ENCODE results near the gene LRRC10B.

LRRC10B gene

DNA sequence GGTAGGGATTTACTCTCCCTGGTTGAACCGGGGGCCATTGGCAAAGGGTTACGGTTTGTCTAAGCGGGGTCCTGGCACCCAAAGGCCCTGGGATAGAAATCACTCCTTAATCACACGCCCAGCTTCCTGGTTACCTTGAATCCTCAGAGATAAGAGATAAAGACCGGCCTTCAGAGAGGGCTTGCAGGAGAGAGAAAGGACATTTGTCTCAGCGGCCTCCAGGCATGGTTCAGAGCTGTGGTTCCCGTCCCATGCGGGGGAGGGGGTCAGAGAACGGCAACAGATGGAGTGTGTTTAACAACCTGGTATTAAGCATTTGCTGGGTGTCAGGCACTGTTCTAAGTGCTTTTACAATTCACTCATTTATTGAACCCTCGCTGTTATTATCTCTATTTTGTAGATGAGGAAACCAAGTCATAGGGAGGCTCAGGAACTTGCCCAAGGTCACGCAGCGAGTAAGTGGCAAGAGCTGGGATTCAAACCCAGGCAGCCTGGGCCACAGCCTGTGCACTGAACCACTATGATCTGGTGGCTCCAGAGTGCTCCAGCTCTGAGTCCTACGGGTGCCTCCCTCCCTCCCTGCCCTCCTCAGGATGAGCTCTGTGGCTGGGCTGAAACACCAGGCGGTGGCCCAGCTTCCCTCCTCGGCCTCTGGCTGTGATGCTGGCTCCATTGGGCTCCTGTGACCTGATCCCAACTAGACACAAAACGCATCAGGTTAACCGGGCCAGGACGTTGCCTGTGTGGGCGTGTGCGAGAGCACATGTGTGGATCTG, 18.6 kb downstream of the LRRC10B start:
- DNase-seq (ENCODE audit: insufficient read length, low spot score) (no peak), FAIRE-seq (no peak)

DNA sequence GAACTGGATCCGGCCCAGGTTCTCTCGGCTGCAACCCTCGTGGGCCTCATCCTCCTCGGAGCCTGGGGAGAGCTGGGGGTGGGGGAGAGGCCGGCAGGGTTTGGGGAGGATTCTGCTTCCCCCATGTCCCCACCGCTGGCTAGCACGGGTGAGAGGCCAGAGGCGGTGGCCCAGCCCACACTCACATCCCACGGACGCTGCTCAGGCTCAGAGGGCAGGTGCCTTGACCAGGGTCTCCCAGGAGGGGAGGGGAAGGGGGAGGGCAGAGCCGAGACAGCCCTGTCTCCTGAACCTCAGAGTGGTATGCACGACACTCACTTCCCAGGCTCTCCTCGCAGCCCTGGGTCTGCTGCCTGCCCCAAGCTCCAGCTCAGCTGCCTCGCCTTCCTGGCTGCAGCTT, 19.6 kb downstream of the LRRC10B start:
- FAIRE-seq (no peak), DNase-seq (ENCODE audit: insufficient read length, low spot score) (no peak)

DNA sequence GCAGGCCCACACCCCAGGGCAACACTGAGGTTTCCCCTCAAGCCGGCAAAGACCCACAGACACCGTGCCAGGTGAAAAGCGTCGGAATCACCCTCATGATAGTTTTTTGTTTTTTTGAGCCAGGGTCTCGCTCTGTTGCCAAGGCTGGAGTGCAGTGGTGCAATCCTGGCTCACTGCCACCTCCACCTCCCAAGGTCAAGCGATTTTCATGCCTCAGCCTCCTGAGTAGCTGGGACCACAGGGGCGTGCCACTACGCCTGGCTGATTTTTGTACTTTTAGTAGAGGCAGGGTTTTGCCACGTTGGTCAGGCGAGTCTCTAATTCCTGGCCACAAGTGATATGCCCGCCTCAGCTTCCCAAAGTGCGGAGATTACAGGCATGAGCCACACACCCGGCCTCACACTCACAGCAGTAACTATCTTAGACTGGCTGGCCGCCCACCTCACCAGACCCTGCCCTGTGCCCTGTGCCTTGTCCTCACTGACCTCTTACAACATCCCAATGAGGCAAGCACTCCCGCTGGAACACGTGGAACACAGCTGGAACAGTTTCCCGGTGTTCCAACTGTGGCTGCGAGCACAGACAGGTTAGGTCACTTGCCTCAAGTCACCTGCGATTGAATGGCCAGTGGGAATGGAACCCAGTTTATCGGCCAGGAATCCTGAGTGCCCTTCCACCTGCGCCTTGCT, 21.1 kb downstream of the LRRC10B start:
- FAIRE-seq (no peak), DNase-seq (ENCODE audit: insufficient read length, low spot score) (no peak)

DNA sequence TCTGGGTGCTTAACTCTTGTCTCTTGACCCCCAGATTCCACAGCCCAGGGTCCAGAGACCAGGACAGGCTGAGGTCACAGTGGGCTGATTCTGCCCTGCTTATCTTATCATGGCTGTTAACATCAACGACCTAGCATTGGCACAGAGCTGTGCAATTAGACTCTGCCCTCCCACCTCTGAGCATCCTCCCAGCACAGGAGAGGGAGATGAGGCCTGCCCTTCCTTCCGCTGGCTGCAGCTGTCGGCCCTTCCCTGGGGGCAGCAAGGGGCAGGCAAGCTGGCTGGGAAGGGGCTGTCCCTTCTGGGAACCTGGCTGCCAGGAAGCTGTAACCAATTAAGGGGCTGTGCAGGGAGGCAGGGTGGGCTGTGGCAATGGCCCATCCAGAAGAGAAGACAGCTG, 22.5 kb downstream of the LRRC10B start:
- DNase-seq (ENCODE audit: insufficient read length, low spot score) (no peak), FAIRE-seq (no peak)

DNA sequence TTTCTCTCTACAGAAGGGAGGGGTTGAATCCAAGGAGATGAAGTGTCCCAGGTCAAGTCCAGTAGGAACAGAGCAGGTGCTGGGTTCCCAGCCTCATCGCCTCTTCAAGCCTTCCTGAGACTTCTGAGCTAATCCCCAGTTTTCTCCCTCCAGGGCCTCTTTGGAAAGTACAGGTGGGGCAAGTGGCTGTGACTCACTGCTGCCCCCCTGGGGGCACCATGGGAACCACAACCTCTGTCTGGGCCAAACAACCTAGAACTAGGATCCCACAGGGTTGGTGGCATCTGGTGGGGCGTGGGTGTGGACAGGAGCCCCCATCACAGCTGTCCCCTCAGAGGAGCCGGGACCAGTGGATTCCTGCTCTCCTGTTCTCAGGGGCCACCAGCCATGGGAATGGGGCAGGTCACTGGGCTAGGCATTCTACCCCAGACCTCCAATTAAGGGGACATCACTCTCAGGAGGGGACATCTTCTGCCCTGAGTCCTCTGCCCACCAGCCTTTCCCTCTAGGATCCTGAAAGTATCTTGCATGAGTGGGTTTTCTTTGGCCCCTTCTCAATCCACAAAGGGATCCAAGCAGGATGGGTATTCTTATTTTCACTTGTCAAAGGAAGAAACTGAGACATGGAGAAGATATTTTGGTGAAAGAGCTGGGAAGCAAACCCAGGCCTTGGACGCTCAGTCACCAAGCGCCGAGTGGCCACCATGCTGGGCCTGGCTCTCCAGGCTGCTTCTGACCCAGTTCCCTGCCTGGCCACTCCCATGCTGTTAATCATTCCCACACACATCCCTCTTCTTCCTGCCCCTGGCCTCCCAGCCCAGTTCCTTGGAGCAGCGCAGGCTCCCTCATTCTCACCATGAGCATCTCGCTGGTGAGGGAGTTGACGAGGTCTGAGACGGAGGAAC, 23.8 kb downstream of the LRRC10B start:
- DNase-seq (ENCODE audit: insufficient read length, low spot score) (peak; percentile 82), FAIRE-seq (no peak)

DNA sequence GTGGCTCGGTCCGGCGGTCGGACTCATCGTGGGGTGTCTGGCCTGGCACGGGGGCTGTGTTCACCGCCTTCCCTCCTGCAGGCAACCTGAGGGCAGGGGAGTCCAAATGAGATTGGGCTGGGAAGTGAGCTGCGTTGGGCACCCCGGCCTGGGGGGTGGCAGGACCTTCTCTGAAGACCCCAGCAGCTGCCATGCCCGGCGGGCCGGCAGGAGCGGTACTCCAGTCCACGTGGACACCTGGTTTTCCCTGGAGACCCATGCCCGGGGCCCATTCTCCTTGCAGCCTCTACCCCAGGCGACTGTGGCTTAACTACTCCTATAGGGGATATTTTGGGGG, 24.5 kb downstream of the LRRC10B start:
- FAIRE-seq (no peak), DNase-seq (ENCODE audit: insufficient read length, low spot score) (no peak)

DNA sequence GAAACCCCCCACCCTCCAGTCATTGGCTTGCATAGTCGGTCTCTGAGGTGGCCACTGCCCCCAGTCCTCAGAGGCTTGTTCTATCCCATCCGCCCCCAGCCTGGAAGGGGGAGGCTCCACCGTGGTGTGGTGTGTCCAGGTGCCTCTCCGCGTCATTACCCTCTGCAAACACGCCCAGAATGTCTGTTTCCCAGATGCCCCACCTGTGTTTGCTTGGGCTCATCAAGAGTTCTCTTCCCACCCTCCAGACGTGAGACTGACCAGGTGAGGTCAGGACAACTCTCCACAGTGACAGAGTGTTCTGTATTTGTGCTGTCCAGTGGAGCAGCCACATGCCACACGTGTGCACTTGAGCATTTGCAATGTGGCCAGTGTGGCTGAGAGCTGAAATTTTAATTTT, 24.9 kb downstream of the LRRC10B start:
- FAIRE-seq = no peak
- DNase-seq (ENCODE audit: insufficient read length, low spot score) = no peak

DNA sequence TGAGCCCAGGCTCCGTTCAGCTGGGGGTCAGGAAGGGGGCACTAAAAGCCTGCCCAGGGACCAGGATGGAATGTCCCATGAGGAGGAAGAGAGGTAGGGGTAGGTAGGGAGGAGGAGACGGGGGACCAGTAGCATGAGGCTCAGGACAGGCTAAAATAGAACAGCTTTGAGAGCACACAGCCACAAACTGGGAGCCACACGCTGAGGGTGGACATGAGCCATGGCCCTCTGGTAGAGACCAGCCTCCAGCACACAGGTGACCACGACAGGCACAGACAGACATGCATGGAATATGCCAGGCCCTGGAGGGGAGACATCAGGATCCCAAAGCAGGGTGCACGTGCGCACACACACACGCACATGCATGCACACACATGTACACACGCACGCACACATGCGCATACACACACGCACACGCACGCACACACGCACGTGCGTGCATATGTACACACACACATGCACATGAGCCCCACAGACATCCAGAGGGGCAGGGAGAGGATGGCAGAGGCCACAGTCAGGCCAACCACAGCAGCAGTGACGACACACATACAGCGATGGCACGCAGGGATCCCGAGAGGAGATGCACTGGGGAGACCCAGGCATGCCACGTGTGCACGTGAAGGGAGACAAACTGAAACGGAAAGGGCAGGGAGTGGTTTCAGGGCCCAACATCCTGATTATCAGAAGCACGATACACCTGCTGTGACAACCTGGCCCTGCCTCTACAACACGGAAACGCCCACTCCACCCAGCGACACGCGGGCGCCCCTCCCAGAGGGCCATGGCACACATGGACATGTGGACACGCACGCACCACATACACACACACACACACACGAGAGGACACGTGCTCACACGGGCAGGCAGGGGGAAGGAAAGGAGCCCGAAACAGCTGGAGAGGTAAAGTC, 25.7 kb downstream of the LRRC10B start:
- DNase-seq (ENCODE audit: insufficient read length, low spot score) = no peak

DNA sequence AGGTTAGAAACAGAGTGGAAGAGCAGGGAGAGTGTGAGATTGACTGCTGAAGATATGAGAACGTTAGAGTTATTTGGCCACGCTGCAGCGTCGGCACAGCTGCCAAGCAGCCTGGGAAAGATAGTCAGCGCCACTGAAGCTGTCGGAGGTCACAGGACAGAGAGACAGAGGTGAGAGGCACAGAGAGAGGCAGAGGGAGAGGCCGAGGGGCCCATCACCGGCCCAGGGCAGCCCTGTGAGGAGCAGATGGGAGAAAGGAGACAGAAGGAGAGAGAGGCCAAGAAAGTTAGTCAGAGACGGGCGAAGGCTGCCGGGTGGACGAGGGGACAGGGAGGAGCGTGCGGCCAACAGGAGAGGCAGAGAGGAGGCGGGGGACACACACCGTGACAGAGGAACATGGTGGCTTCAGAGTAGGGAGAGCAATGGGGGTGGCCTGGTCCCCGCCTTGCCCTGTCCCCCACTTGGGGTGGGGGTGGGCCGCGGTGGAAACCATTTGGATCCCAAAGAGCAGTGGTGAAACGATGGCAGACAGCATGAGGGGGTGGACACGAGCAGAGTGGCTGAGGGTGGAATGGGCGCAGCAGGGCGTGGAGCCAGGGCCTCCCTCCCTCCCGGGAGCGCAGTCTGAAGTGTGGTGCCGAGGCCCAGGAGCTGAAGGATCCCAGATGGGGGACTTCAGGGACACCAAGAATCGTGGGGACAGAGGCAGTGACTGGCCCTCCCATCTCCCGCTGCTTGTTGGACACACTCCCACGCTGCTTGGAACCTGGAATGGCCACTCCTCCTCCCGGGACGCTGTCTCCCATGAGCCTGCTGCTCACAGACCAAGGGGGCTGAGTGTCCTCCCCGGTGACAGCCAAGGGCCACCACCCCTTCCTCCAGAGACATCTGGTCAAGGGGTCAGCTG, 26.6 kb downstream of the LRRC10B start:
- FAIRE-seq (no peak), DNase-seq (ENCODE audit: insufficient read length, low spot score) (no peak)

More for the DNA sequence above, 25.7 kb downstream of the LRRC10B start:
- FAIRE-seq = no peak

DNA sequence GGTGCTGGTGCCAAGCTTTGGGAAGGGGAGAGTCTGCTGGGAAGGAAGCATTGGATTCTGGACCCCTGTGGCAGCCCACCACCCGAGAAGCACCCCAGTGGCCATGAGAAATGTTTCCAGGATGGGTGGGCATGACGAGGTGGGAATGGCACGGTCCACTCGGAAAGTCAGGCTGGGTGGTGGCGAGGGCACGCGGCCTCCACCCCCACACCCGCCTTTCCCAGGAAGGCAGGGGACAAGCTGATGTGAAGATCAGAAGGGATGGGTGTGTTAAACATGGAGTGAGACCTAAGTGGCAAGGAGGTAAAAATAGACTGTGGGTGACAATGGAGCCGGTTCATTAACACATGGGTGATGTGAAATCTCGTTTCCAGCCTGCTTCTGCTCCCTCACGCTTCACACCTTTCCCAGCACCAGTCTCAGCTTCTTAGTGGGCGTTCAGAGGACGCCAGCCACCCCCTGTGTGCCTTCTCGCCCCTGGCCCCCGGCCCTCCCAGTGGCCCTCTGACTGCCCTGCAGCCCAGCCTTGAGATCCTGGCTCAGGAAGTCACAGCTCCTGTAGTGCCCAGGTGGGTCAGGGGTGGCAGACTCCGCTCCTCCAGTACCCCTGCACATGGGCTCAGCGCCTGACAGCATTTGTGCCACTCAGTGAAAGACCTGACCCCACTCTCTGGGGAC, 27.6 kb downstream of the LRRC10B start:
- FAIRE-seq (no peak), DNase-seq (ENCODE audit: insufficient read length, low spot score) (no peak)

DNA sequence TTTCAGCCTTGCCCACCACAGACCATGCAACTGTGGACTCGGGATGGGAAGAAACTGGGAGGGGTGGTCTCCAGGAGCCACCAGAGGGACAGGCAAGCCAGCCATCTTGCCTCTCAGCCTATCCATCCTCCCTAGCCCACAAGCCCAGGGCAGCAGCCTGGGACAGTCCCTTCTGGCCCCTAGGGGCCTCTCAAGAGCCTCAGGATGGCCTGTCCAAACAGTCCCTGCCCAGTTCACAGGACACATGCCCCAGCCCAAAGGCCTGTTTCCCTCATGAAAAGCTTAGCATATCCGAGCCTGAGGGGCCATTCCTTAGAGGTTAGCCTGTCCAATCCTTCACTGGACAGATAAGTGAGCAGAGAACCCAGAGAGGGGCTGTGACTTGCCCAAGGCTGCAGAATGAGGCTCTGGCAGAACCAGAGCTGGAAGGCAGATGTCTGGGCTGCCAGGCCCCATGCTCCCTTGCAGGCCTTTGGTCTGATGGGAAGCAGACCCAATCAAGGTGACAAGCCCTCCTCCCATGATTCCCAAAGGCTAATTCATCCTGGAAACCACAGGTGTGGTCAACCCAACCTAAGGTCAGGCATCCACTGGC, 28.2 kb downstream of the LRRC10B start:
- DNase-seq (ENCODE audit: insufficient read length, low spot score) (no peak), FAIRE-seq (no peak)

DNA sequence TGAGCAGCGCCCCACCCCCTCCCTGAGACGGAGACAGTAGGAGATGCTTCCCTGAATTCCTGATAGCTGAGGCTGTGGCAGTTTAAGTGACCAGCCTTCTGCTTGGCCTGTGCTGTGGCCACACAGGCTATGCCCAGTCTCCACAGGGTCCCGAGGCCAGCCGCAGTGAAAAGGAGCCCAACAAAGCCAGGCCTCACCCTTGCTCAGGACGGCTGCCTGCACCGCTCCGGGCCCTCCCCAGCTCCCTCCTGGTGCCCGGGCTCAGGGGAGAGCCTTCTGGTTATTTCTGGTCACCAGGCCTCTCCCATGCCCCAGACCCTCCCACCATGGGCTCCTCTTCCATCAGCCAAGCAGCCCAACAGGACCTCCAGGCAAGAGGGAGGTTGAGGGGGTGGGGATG, 28.8 kb downstream of the LRRC10B start:
- no peak for DNase-seq (ENCODE audit: insufficient read length, low spot score)
- no peak for FAIRE-seq

DNA sequence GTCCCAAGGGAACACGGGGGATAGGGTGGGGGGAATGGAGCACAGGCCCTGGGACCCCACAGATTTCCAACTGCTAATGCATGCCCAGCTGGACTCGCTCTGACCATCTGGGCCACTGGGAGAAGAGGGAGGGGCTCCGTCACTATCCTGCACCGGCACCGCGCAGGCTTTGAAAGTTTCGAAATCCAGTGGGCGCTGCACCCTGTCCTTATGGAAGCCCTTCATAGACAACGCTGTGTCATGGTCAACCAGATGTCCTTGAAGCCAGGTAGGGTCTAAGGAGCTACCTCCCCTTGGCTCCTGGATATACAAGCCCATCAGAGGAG, 30.1 kb downstream of the LRRC10B start:
- DNase-seq (ENCODE audit: insufficient read length, low spot score) (no peak), FAIRE-seq (no peak)

DNA sequence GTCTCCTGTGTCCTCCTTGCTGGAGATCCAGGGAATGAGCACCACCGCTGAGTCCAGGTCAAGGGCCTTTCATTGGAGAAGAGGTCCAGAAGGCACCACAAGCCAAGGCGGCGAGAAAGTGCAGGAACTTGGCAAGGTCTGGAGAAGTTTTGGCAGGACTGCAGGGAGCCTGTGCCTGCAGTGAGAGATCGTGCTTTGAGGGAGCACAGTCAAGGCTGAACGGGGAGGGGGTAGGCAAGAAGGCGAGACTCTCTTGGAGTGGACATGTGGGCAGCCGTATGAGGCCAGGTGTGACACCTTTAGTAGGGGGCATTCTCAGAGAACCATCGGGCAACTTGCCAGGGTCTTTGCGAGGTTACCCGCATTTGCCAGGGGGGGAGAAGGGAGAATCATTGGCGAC, 30.5 kb downstream of the LRRC10B start:
- FAIRE-seq = no peak
- no peak for DNase-seq (ENCODE audit: insufficient read length, low spot score)

DNA sequence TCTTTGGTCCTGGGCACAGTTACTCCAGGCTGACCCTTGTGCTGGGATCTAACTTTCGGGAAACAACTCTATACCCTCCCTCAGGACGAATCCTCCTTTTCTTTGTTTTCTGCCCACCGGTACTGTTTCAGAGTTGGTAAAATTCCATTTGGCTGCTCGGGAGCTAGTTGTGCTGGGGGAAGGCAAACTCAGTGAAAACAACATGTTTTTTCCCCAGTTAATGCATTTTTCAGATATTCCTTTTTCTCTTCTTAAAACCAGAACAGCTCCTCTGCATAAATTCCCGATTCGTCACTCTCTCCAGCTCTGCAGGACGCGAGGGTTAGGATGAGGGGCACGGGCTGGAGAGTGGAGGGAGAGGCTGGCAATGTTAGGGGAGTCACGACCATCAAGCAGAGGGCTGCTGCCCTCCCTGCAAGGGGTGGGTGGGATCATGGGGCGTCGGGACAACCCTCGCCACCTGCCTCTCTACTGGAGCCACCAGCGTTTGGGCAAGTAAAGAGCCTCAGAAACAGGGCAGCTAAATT, 31.3 kb downstream of the LRRC10B start:
- DNase-seq (ENCODE audit: insufficient read length, low spot score) = no peak
- FAIRE-seq = no peak

DNA sequence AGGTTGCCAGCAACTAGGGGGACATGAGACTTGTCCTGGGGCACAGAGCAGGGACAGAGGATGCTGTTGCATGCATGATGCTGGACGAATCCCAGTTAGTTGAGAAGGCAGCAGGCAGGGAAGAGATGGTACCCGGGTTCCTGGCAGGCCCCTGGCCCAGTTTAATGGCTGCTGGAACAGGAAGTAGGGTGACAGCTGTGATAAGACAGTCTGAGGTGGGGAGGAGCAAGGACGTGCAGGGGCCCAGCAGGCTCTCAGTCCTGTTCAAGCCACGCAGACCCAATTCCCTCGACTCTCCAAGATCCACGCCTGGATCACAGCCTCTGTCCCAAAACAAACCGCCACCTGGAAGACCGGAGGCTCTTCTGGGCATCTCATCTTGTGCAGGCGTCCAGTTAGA, 32.0 kb downstream of the LRRC10B start:
- FAIRE-seq (no peak), DNase-seq (ENCODE audit: insufficient read length, low spot score) (no peak)

DNA sequence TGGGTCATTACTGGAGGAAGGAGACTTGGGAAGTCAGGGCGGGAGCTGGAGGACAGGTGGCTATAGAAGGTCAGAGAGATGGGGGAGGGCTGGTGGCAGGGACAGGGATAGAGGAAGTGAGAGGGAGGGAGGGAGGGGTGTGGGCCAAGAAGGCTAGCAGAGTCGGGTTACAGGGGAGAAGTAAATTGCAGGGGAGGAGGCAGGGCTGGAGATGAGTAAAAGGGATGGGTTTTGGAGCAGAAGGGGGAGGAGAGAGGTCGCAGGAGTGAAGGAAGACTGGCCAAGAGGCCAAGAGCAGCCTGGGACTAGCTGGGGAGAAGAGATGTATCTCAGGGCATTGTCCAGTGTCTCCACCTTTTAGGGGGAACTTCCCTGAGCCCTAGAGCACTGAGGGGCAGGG, 33.0 kb downstream of the LRRC10B start:
- no peak for FAIRE-seq
- DNase-seq (ENCODE audit: insufficient read length, low spot score) = no peak

DNA sequence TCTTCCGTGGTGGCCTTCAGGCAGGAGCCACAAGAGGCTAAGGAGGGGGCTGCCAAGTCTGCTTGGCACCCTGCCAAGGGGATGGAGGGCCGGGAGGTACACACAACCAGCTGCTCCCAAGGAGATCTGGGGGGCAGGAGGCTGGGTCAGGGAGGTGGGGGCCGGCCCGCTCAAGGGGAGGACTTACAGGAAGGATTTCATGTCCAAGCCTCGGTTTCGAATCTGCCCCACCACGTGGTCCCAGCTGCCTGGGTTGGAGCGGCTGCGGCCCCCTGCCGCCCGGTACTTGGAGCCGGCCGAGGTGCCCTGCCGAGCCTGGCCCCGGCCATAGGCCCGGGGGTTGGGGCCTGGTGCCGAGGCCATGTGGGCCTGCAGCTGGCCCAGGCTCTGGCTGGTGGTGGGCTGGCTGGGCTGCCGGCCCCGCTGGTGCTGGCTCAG, 33.5 kb downstream of the LRRC10B start:
- DNase-seq (ENCODE audit: insufficient read length, low spot score) (no peak), FAIRE-seq (no peak)
